Measurements from ENCODE around the gene FAM204A. TPM values are rescaled to one million over a fixed set of nuclear protein-coding genes. Genes with fewer than 3 reads are reported as not detected.

FAM204A gene
- total RNA-seq, 1 donor from 2014 or later: 36.4 TPM

DNA sequence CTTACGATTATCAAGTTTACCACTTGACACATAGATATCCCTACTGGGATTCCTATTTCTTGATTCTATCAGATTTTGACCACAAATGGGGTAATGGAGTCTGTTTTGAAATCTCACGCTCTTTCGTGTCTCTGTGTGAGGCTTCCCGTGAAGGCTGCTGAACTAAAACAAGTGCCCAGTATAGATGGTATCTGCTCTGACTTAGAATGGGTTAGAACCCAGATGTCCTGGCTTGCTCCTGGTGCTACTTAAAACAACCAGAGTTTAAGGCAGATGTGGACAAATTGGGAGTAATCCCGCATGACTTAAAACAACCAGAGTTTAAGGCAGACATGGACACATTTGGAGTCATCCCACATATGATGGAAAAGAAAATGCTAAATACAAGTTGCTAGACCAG, 85.9 kb downstream of the FAM204A start:
- no peak overlapping the region for H3K4me3 ChIP-seq (ENCODE audit: low read depth, low read length)
- no peak for DNase-seq (ENCODE audit: low read depth)
- TF ChIP-seq, protein P1, sequence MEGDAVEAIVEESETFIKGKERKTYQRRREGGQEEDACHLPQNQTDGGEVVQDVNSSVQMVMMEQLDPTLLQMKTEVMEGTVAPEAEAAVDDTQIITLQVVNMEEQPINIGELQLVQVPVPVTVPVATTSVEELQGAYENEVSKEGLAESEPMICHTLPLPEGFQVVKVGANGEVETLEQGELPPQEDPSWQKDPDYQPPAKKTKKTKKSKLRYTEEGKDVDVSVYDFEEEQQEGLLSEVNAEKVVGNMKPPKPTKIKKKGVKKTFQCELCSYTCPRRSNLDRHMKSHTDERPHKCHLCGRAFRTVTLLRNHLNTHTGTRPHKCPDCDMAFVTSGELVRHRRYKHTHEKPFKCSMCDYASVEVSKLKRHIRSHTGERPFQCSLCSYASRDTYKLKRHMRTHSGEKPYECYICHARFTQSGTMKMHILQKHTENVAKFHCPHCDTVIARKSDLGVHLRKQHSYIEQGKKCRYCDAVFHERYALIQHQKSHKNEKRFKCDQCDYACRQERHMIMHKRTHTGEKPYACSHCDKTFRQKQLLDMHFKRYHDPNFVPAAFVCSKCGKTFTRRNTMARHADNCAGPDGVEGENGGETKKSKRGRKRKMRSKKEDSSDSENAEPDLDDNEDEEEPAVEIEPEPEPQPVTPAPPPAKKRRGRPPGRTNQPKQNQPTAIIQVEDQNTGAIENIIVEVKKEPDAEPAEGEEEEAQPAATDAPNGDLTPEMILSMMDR (conservative IDR thresholded peaks at IDR 0.05; ENCODE audit: low read depth, low read length): no peak

DNA sequence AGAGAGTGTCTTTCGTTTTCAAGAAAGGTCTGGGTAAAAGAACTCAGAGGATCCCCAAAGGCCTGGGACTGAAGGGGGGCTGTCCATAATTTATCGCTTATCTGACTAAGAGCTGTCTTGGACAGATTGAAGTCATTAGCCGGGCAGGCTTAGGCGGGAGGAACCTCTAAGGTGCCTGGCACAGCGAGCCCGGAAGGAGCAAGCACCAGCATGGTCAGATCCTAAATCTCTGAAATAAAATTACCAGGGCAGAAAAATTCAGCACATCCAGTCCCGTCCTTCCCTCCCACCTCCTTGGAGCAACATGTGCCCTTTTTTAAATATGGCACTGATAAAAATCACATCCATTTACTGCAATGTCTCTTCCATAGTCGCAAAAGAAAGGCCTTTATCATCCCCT, 86.8 kb downstream of the FAM204A start:
- no peak overlapping the region for H3K4me3 ChIP-seq (ENCODE audit: low read depth, low read length)
- TF ChIP-seq, protein P1 (conservative IDR thresholded peaks at IDR 0.05; ENCODE audit: low read depth, low read length): no peak
- DNase-seq (ENCODE audit: low read depth): no peak

DNA sequence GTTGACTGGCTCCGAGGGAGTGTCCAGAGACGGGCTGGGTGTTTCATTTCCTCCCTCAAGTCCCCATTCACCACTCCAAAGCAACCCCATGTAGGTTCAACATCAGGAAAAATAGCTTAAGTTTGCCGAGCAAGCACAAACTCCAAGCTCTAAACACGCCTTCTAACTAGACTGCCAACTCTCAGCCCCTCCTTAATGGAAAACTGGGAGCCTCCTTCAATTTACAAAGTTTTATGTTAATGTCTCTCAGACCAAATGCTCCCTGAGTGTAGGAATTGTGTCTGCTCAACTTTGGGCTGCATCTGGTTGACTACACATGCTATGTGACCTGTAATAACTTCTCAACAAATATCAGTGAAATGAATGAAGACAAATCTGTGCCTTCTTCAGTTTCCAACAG, 87.5 kb downstream of the FAM204A start:
- TF ChIP-seq, protein P1 (conservative IDR thresholded peaks at IDR 0.05; ENCODE audit: low read depth, low read length): no peak

DNA sequence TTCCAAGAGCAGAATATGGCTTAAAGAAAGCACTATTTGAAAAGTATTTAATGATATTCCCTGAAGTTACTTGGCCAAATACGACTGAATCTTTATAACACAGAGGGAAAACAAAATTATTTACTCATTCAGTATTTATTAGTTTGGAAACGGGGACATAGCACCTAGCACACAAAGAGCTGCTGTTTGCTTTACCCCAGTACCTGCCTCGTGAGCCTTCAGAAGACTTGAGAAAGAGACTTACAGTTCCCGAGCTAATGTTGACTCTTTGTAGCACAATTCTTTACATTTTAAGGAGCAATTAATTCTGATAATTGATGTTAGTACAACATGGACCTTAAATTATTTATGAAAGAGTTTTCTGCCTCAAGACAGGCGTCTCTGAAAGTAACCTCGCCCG, 88.7 kb downstream of the FAM204A start:
- H3K4me3 ChIP-seq (ENCODE audit: low read depth, low read length): no peak overlapping the region
- DNase-seq (ENCODE audit: low read depth): no peak
- TF ChIP-seq, protein P1 (conservative IDR thresholded peaks at IDR 0.05; ENCODE audit: low read depth, low read length): no peak

More for the DNA sequence above, 87.5 kb downstream of the FAM204A start:
- no peak overlapping the region for H3K4me3 ChIP-seq (ENCODE audit: low read depth, low read length)
- DNase-seq (ENCODE audit: low read depth): no peak

DNA sequence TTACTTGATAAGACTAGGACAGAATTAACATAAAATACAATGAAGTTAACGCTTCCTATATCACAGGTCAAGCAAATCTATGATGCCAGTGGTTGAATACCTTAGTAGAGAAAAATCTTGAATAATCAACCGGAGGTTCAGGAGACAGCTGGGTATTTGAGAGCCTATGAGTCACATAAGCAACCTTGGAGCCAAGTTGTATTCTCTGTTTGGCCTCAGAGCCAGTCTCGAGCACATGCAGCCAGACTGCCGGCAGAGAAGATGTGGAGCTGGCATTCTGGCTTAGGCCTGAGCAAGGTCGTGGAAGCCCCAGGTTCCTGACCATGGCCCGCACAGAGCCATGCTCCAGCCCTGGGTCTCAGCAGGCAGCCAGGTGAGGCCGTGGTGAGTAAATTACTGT, 90.3 kb downstream of the FAM204A start:
- DNase-seq (ENCODE audit: low read depth): no peak
- TF ChIP-seq, protein P1 (conservative IDR thresholded peaks at IDR 0.05; ENCODE audit: low read depth, low read length): no peak
- no peak overlapping the region for H3K4me3 ChIP-seq (ENCODE audit: low read depth, low read length)

DNA sequence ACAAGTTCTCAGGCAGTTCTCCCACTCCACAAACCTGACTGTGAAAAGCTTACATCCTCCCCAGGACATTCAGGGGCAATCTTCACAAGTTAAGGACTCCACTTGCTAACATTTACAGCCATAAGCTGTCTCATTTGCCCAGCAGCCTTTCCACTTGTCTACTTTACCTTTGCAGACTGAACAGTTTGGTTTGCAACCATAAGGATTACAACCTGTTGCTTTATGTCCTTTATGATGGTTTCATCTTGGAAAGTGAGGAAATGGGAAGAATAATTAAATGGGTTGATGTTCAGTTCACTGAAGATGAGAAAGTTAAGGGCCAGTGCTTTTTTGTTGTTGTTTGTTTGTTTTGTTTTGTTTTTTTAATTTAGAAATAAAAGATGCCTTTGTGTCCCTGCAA, 92.4 kb downstream of the FAM204A start:
- no peak overlapping the region for H3K4me3 ChIP-seq (ENCODE audit: low read depth, low read length)
- TF ChIP-seq, protein P1 (conservative IDR thresholded peaks at IDR 0.05; ENCODE audit: low read depth, low read length): no peak
- DNase-seq (ENCODE audit: low read depth): no peak

Data from epithelial cell of proximal tubule (primary cell).